Measurements from ENCODE around the gene RPL10A. TPM values are rescaled to one million over a fixed set of nuclear protein-coding genes. Genes with fewer than 3 reads are reported as not detected.
"Not testable (repeated sequence)": the region's sequence is repeated elsewhere in the genome, so short reads cannot be mapped to it uniquely, and the experiment has no call there.

Gene RPL10A
- 1,088 TPM for polyA plus RNA-seq

DNA sequence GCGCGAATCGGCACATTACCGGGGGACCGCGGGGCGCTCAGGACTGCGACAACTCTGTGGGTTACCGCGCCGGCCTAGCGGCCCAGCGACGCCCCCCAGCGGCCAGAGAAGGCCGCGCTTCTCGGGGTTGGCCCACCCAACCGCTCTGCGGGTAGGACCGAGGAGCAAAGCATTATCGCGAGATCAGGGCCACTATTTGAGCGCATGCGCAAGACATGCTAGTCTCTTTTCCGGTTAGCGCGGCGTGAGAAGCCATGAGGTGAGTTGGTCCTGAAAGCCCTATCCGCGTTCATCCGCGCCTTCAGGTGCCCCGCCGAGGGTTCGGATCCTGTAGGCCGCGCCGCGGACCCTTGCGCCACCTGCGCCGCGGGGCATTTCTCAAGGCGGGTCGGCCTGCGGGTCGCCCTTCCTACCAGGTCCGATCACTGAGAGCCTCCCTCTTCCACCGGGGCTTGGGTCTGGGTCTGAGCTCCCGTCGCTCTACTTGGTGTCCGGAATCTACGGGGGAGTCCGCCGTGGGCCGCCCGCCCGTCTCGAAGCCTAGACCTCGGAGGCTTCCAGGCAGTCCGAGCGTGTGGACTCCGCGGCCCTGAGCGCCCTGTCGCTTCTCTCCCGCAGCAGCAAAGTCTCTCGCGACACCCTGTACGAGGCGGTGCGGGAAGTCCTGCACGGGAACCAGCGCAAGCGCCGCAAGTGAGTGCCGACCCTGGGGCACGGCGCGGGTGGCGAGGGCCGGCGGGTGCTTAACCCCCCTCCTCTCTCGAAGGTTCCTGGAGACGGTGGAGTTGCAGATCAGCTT lies at the start of gene RPL10A:
TSS of gene RPL10A (plus strand) at position 221 of the 799 bp plus-strand sequence. CDS start at position 255, 34 bp downstream.
- H3K4me3 Mint-ChIP-seq = peak within 1 kb of the TSS; percentile 92 to 99 (median 98)
- peak within 1 kb of the TSS; percentile 96 to 99 (median 99) for H3K27ac Mint-ChIP-seq
- H3K36me3 Mint-ChIP-seq = peaks cover 2% of the 10 kb centered on the region
- H3K27me3 Mint-ChIP-seq = no peaks in the 10 kb centered on the region
- no peaks in the 10 kb centered on the region for H3K9me3 Mint-ChIP-seq
- H3K4me1 Mint-ChIP-seq = peaks cover 16 to 30% (median 29%) of the 10 kb centered on the region in 3 donors

- peaks cover 3% of the 10 kb centered on the region for H3K36me3 Mint-ChIP-seq
- H3K4me3 Mint-ChIP-seq = no peak overlapping the region
- peaks cover 3 to 11% (median 11%) of the 10 kb centered on the region in 3 donors for H3K4me1 Mint-ChIP-seq
- H3K27ac Mint-ChIP-seq = peak overlapping the region in 1 of 3 donors; percentile 74
- H3K27me3 Mint-ChIP-seq = no peaks in the 10 kb centered on the region
- H3K9me3 Mint-ChIP-seq = no peaks in the 10 kb centered on the region
These were observed 48.8 kb upstream of the RPL10A start for GRCh38 chr6:35419417-35419816.

- H3K9me3 Mint-ChIP-seq = no peaks in the 10 kb centered on the region
- H3K27ac Mint-ChIP-seq = no peak overlapping the region
- no peaks in the 10 kb centered on the region for H3K27me3 Mint-ChIP-seq
- peaks cover 3% of the 10 kb centered on the region for H3K36me3 Mint-ChIP-seq
- H3K4me1 Mint-ChIP-seq = peaks cover 3 to 11% (median 8%) of the 10 kb centered on the region in 3 donors
- H3K4me3 Mint-ChIP-seq = no peak overlapping the region
These were observed 48.2 kb upstream of the RPL10A start for GRCh38 chr6:35419961-35420360.

DNA sequence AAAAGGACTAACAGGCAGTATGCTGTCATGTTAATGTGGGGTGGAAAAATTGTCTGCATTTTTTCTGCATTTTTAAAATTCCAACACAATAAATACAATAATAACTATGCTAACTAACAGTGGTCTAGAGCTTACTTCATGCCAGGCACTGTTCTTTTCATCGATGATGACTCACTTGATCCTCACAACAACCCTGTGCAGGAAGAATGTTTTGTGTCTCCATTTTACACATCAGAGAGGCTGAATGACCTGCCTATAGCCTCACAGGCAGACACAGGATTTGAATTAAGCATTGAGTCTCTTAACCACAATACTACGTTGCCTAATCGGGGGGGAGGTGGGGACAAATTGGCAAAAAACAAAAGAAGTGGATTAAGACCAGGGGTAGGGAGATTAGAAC lies 42.9 kb upstream of the RPL10A start:
- peaks cover 1 to 9% (median 8%) of the 10 kb centered on the region in 3 donors for H3K9me3 Mint-ChIP-seq
- H3K27ac Mint-ChIP-seq = no peak overlapping the region
- no peaks in the 10 kb centered on the region for H3K27me3 Mint-ChIP-seq
- H3K4me1 Mint-ChIP-seq = peaks cover 0 to 8% (median 7%) of the 10 kb centered on the region in 3 donors
- no peak overlapping the region for H3K4me3 Mint-ChIP-seq
- peaks cover 5% of the 10 kb centered on the region for H3K36me3 Mint-ChIP-seq

DNA sequence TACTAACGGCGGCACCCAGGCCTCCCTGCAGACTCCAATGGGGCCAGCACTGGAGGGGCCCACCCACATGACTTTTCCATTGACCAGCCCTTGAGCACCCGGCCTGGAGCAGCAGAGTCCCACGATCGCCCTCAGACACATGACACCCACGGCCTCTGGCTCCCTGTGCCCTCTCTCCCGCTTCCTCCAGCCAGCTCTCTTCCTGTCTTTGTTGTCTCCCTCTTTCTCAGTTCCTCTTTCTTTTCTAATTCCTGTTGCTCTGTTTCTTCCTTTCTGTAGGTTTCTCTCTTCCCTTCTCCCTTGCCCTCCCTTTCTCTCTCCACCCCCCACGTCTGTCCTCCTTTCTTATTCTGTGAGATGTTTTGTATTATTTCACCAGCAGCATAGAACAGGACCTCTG lies 42.1 kb upstream of the RPL10A start:
- Mint-ChIP-seq H3K4me3 (no peak overlapping the region), H3K4me1 (peaks cover 0 to 8% (median 7%) of the 10 kb centered on the region in 3 donors), H3K27ac (no peak overlapping the region), H3K9me3 (peaks cover 3 to 9% (median 8%) of the 10 kb centered on the region in 3 donors), H3K27me3 (no peaks in the 10 kb centered on the region), H3K36me3 (peaks cover 5% of the 10 kb centered on the region)

GRCh38 chr6:35427435-35427834 lies 40.8 kb upstream of the RPL10A start:
- no peaks in the 10 kb centered on the region for H3K27me3 Mint-ChIP-seq
- no peak overlapping the region for H3K4me3 Mint-ChIP-seq

GRCh38 chr6:35427851-35428321 lies 40.3 kb upstream of the RPL10A start:
- peaks cover 0 to 8% (median 7%) of the 10 kb centered on the region in 3 donors for H3K4me1 Mint-ChIP-seq
- no peak overlapping the region for H3K4me3 Mint-ChIP-seq
- peaks cover 3 to 9% (median 8%) of the 10 kb centered on the region in 3 donors for H3K9me3 Mint-ChIP-seq
- H3K36me3 Mint-ChIP-seq = peaks cover 4% of the 10 kb centered on the region
- no peaks in the 10 kb centered on the region for H3K27me3 Mint-ChIP-seq
- no peak overlapping the region for H3K27ac Mint-ChIP-seq

More at GRCh38 chr6:35427435-35427834, 40.8 kb upstream of the RPL10A start:
- Mint-ChIP-seq H3K27ac (no peak overlapping the region), H3K36me3 (peaks cover 4% of the 10 kb centered on the region), H3K9me3 (peaks cover 3 to 9% (median 8%) of the 10 kb centered on the region in 3 donors), H3K4me1 (peaks cover 0 to 8% (median 7%) of the 10 kb centered on the region in 3 donors)

DNA sequence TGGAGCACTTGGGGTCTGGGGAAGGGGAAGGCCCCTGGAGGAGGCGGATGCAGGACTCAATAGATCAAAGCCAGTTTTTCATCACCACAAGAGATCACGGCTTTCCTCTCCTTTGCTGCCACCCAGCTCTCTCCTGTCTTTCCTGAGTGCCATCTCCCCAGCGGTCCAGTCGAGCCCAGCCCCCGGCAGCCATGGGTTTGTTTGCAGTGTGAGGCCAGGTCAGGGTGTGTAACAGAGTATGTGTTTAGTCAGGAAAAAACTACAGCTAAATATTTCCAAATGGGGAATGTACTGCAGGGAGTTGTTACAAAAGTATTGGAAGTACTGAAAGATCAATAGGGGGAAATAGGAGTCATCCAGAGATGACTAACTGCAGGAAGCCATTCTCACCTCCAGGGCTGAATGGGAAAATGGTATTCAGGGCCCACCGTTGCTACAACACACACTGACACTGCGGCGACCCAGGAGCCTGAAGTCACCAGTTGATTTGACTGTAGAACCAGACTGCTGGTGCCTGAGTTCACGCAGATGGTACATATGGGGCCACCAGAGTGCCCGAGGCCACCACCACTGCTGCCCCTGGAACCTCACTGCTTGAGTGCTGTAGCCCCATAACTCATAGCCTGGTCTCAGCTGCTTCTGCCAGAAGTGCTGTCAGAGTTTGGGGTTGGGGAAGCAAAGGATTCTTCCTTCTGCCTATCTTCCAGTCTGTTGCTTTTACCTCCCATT lies 39.6 kb upstream of the RPL10A start:
- H3K36me3 Mint-ChIP-seq = peaks cover 4% of the 10 kb centered on the region
- peak overlapping the region in 1 of 4 donors; percentile 63 for H3K4me3 Mint-ChIP-seq
- H3K27me3 Mint-ChIP-seq = no peaks in the 10 kb centered on the region
- peaks cover 0 to 8% (median 7%) of the 10 kb centered on the region in 3 donors for H3K4me1 Mint-ChIP-seq
- no peak overlapping the region for H3K27ac Mint-ChIP-seq
- peaks cover 3 to 9% (median 8%) of the 10 kb centered on the region in 3 donors for H3K9me3 Mint-ChIP-seq

DNA sequence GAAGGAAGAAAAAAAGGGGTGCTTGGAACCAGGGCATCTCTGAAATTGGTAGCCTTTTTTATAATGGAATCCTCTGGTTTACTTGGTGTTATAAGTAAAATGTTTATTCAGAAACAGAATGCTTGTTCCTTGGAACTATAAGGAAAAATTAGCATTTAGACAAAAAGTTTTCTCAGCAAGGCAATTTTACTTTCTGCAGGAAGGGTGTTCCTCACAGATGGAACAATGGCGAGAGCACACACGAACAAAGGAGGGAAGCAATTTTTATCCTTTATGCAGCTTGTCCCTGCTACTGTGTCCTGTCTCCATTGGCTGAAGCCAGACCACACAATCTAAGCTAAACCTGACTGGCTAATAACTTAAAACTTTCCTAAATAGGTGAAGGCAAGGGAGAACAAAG lies 38.7 kb upstream of the RPL10A start:
- H3K36me3 Mint-ChIP-seq = peaks cover 2% of the 10 kb centered on the region
- H3K27ac Mint-ChIP-seq = no peak overlapping the region
- no peak overlapping the region for H3K4me3 Mint-ChIP-seq
- H3K9me3 Mint-ChIP-seq = peaks cover 3 to 9% (median 8%) of the 10 kb centered on the region in 3 donors
- peaks cover 0 to 8% (median 7%) of the 10 kb centered on the region in 3 donors for H3K4me1 Mint-ChIP-seq
- no peaks in the 10 kb centered on the region for H3K27me3 Mint-ChIP-seq

- no peaks in the 10 kb centered on the region for H3K4me1 Mint-ChIP-seq
- peaks cover 2% of the 10 kb centered on the region for H3K36me3 Mint-ChIP-seq
- H3K9me3 Mint-ChIP-seq = peaks cover 3 to 9% (median 8%) of the 10 kb centered on the region in 3 donors
- H3K4me3 Mint-ChIP-seq = no peak overlapping the region
- H3K27ac Mint-ChIP-seq = no peak overlapping the region
- H3K27me3 Mint-ChIP-seq = no peaks in the 10 kb centered on the region
These were observed 35.9 kb upstream of the RPL10A start for GRCh38 chr6:35432291-35432690.

DNA sequence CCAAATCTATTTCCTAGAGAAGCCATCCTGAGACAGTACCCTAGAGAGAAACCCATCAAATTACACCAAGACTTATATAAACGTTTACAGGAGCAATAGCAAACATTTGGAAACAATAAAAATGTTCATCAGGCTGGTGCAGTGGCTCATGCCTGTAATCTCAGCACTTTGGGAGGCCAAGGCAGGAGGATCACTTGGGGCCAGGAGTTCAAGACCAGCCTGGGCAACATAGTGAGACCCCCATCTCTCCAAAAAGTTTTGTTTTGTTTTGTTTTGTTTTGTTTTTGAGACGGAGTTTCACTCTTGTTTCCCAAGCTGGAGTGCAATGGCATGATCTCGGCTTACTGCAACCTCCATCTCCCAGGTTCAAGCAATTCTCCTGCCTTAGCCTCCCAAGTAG lies 35.5 kb upstream of the RPL10A start:
- H3K9me3 Mint-ChIP-seq, H3K4me1 Mint-ChIP-seq, H3K4me3 Mint-ChIP-seq, H3K27me3 Mint-ChIP-seq, H3K27ac Mint-ChIP-seq, H3K36me3 Mint-ChIP-seq: not testable (repeated sequence)

DNA sequence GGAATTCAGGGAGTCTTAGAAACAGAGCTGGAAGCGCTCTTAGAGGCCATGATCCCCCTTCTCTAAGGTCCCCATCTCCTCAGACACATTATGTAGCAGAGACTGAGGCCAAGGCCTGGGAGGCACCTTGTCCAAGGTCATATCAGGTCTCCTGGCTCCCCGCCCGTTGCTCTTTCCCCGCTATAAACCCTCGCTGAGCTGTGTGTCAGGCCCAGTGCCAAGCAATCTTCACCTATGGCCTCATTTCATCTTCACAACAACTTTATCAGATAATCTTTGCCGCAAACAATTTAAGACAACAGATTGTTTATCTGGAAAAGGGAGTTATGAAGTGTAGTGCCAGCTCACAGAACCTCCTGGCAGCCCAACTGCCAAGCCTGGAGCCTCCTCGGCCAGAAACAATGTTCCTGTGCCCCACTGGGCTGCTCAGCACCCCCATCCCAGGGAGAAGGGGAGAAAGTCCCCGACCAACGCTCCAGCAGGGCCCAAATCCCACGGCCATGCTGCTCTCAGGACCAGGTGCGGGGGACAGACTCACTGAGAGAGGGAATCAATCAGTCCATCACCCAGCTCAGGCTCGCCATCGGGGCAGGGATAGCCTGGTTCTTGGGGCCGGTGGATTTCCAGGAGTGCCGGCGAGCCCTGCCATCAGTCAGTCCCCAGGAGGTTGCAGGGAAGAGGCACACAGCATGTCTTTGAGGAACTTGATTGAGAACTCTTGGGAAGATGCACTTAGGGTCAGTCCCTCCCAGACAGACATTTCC lies 32.9 kb upstream of the RPL10A start:
- Mint-ChIP-seq H3K4me1 (no peaks in the 10 kb centered on the region), H3K4me3 (no peak overlapping the region), H3K27me3 (no peaks in the 10 kb centered on the region), H3K27ac (no peak overlapping the region), H3K9me3 (peaks cover 0 to 2% (median 0%) of the 10 kb centered on the region in 3 donors), H3K36me3 (no peaks in the 10 kb centered on the region)

DNA sequence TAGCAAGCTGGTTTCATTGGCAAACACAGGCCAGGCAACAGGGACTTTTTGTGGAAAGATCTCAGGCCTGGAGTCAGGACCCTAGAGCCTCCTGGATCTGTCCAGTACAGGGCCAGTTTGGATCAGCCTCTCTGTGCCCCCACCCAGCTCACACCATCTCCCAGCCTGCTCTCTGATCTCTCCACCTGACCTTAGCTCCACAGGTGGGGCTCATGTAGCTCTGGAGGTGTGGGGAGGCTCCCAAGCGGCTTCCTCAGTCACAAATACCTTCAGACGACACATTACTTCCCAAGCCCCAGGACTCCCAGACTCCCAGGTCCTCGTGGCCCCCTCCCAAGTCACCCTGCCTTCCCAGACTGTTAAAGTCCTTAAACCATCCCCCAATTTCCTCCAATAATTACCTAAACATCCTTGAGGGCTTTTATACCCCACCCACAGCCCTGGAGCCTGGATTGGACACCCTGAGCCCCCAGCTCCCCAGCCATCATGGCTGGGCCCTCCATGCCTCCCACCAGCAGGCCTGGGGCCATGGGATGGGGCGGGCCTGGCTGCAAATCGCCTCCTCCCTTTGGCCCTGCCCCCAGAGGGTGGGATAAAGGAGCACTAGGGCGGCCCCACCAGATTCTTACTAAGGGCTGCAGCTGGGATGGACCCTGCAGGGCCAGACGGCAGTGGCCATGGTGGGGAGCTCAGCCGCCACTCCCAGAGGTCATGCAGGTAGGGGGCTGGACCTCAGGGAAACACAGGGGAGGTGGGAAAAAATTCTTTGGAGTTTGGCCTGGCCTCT lies 31.9 kb upstream of the RPL10A start:
- Mint-ChIP-seq H3K9me3 (no peaks in the 10 kb centered on the region), H3K27ac (no peak overlapping the region), H3K4me3 (peak overlapping the region in 1 of 4 donors; percentile 47), H3K4me1 (no peaks in the 10 kb centered on the region), H3K36me3 (no peaks in the 10 kb centered on the region), H3K27me3 (no peaks in the 10 kb centered on the region)

DNA sequence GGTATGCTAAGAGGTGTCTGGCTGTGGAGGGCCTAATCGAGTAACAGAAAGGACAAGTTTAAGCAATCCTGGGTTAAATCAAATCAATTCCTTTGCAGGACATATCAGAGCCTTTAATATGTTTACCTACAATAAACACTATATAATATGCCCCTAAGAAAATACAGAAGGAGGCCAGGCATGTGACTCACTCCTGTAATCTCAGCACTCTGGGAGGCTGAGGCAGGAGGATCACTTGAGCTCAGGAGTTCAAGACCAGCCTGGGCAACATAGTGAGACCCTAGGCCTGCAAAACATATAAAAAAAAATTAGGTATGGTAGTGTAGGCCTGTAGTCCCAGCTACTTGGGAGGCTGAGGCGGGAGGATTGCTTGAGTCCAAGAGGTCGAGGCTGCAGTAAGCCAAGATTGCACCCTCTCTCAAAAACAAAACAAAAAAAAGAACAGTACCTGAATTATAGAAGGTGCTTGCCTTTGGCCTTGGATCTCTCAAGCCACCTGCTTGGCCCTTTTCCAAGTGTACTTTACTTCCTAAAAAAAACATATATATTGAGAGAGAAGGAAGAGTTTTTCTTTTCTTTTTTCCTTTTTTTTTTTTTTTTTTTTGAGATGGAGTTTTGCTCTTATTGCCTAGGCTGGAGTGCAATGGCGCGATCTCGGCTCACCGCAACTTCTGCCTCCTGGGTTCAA lies 29.7 kb upstream of the RPL10A start:
- not testable (repeated sequence) for H3K27ac Mint-ChIP-seq, H3K27me3 Mint-ChIP-seq, H3K9me3 Mint-ChIP-seq, H3K4me3 Mint-ChIP-seq, H3K36me3 Mint-ChIP-seq, H3K4me1 Mint-ChIP-seq
